Subcutaneous adipose tissue (tissue), 4 donors: ENCODE data around the gene OPN1SW. TPM values are rescaled to one million over a fixed set of nuclear protein-coding genes. Genes with fewer than 3 reads are reported as not detected.

Experiments
- CTCF ChIP-seq: fragments of 450-650 bp; IDR thresholded peaks from one replicate; pipeline ENCODE4 v1.5.1; 2016; ENCODE audit warnings: low read depth, mild to moderate bottlenecking, control low read depth, antibody characterized with exemption, moderate library complexity
- total RNA-seq, 4 donors: library from RNA; depleted of rRNA; stranded (reverse); fragments of >200 nt; gene quantifications; one replicate each; pipeline ENCODE4 v1.1.0, GENCODE V29; 2016

The OPN1SW gene
- total RNA-seq, 4 donors from 2014 or later: not detected

DNA sequence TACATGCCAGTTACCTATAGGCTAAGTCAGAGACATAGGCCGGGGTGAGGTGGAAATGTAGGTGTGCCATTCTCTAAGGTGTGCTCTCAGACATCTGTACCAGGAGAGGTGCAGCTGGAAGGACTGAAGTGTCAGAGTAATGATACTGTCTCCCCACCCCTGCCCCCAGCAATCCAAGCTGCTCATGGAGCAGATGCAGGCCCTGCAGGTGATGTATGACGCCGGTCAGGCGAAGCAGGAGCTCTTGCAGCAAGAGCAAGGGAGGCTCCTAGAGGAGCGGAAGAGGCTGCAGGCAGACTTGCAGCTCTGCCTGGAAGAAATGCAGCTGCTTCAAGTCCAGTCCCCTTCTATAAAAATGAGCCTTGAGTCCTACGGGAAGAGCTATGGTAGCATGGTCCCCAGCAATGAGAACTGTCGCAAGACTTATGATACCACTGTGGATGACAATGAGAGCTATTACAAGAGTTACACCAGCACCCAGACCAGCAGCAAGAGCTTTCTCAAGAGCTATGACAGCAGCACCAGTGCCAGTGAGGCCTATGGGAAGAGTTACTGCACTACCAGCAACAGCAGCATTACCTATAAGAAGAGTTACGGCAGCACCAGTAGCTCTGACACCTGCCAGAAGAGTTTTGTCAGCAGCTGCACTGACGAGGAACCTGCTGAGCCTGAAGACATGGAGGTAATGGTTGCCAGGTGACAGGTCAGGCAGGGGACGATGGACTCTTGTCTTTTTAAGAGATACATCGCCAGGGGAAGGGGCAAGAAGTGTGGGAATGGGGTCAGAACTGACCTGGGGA is 36.2 kb upstream of the OPN1SW start:
- no peak for TF ChIP-seq CTCF

DNA sequence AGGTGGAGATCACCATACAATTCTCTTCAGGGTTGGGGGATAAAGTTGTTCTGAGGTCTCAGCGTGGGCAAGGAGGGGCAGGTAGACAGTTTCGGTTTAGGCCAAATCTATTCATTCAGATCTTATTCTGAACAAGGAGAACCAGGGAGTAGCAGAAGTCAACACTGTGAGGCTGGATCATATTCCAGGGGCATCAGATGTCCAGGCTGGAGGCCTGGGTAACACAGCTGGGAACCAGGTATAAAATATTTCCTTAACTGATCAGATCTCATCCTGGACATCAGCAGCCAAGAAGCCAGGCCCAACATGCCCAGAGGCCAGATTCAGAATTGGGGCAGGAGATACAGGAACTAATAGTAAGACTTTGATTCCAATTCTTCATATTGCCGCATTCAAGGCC is 35.4 kb upstream of the OPN1SW start:
- TF ChIP-seq CTCF: no peak

DNA sequence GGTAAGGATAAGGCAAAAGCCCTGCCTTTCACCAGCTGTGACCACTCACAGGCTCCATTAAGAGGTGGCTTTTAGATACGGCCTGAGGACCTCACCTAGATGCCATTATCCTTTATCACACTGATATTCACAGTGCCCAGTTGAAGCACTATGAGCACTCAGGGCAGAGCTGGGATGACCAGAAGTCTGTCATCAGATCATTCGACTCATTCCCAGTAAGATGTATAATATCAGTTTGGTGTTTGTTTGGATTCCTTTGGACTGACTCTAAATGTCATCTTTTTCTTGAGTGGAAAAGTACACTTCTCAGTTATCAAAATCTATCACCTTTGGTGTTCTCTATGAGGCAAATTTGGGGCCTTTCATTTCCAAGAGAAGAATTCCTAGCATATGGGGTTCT is 34.9 kb upstream of the OPN1SW start:
- TF ChIP-seq CTCF: no peak

GRCh38 chr7:128809363-128809762 is 33.8 kb upstream of the OPN1SW start:
- TF ChIP-seq CTCF: no peak

DNA sequence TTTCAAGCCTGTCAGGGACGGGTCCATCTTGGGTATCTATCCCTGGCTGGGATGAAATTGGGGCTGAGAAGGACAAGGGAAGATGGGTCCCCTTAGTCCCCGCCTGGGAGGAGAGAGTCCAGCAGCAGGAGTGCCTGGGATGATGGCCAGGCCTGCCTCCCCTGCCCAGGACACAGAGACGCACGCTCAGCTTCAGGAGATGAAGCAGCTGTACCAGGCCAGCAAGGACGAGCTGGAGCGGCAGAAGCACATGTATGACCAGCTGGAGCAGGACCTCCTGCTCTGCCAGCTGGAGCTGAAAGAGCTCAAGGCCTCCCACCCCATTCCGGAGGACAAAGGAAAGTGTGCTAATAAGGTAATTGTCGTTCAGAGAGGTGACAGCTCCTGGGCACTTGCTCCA is 31.6 kb upstream of the OPN1SW start:
- no peak for TF ChIP-seq CTCF

GRCh38 chr7:128805225-128805624 is 29.6 kb upstream of the OPN1SW start:
- TF ChIP-seq CTCF: no peak

GRCh38 chr7:128804484-128804883 is 28.9 kb upstream of the OPN1SW start:
- TF ChIP-seq CTCF: no peak
